HCT116 (cell line): ENCODE data around the gene CBLB.

Source experiments
- CEBPB ChIP-seq: IDR thresholded peaks from 2 replicates; pipeline ENCODE4 v1.6.1; 2012; ENCODE audit warnings: low read depth
- EZH2 ChIP-seq: fragments of 200-600 bp; sonication (generic); IDR thresholded peaks from 2 replicates; pipeline ENCODE4 v1.6.1; 2017; ENCODE audit warnings: antibody characterized with exemption, mixed run types
- EZH2phosphoT487 ChIP-seq: fragments of 200-600 bp; IDR thresholded peaks from 2 replicates; pipeline ENCODE4 v1.6.1; 2018; ENCODE audit warnings: antibody characterized with exemption, borderline replicate concordance
- FOSL1 ChIP-seq: IDR thresholded peaks from 2 replicates; pipeline ENCODE4 v1.6.1; 2012; ENCODE audit warnings: low read depth
- JUND ChIP-seq: IDR thresholded peaks from 2 replicates; pipeline ENCODE4 v1.6.1; 2012
- POLR2A ChIP-seq: IDR thresholded peaks from 2 replicates; pipeline ENCODE4 v1.7.0; 2011; ENCODE audit warnings: borderline replicate concordance; ENCODE audit not compliant: insufficient read depth, insufficient read length; ENCODE audit errors: extremely low read depth
- POLR2AphosphoS5 ChIP-seq: IDR thresholded peaks from 2 replicates; pipeline ENCODE4 v1.6.1; 2011; ENCODE audit warnings: mild to moderate bottlenecking, low read depth, low read length, moderate library complexity
- RAD21 ChIP-seq: IDR thresholded peaks from 2 replicates; pipeline ENCODE4 v1.6.1; 2012; ENCODE audit warnings: low read depth, mild to moderate bottlenecking
- REST ChIP-seq: IDR thresholded peaks from 2 replicates; pipeline ENCODE4 v1.6.1; 2012; ENCODE audit warnings: low read depth
- SIN3A ChIP-seq: IDR thresholded peaks from 2 replicates; pipeline ENCODE4 v1.6.1; 2012; ENCODE audit warnings: low read depth
- TCF7L2 ChIP-seq: IDR thresholded peaks from 2 replicates; pipeline ENCODE4 v1.7.0; 2011; ENCODE audit warnings: borderline replicate concordance, inconsistent platforms; ENCODE audit not compliant: insufficient read depth, insufficient read length; ENCODE audit errors: extremely low read depth
- YY1 ChIP-seq: IDR thresholded peaks from 2 replicates; pipeline ENCODE4 v1.6.1; 2011; ENCODE audit warnings: low read length, low read depth, moderate library complexity, mild to moderate bottlenecking; ENCODE audit not compliant: insufficient replicate concordance; ENCODE audit errors: extremely low read depth
- TF ChIP-seq, protein P1 (sequence below), 3 experiments: fragments of 200-600 bp in 1 of 3; sonication (generic) in 1 of 3; IDR thresholded peaks in 2 of 3; conservative IDR thresholded peaks in 1 of 3; 2 replicates each; pipeline ENCODE4 v1.5.1; 2012 to 2017; ENCODE audit warnings: low read depth in 2 of 3, low read length in 2 of 3, antibody characterized with exemption in 1 of 3, borderline replicate concordance in 1 of 3, control low read depth in 1 of 3, mild to moderate bottlenecking in 1 of 3, mixed read lengths in 1 of 3, mixed run types in 1 of 3, moderate library complexity in 1 of 3; ENCODE audit not compliant: insufficient read depth in 1 of 3
- TF ChIP-seq, protein P2 (sequence below): IDR thresholded peaks from 2 replicates; pipeline ENCODE4 v1.6.1; 2012

GRCh38 chr3:105842943-105843342, 25.9 kb downstream of the CBLB start:
- TF ChIP-seq POLR2AphosphoS5 (no peak), EZH2 (no peak), RAD21 (no peak), REST (no peak), YY1 (no peak), POLR2A (no peak), TCF7L2 (no peak), FOSL1 (no peak), CEBPB (no peak), SIN3A (no peak), JUND (no peak), EZH2phosphoT487 (no peak)
- TF ChIP-seq, protein P1, sequence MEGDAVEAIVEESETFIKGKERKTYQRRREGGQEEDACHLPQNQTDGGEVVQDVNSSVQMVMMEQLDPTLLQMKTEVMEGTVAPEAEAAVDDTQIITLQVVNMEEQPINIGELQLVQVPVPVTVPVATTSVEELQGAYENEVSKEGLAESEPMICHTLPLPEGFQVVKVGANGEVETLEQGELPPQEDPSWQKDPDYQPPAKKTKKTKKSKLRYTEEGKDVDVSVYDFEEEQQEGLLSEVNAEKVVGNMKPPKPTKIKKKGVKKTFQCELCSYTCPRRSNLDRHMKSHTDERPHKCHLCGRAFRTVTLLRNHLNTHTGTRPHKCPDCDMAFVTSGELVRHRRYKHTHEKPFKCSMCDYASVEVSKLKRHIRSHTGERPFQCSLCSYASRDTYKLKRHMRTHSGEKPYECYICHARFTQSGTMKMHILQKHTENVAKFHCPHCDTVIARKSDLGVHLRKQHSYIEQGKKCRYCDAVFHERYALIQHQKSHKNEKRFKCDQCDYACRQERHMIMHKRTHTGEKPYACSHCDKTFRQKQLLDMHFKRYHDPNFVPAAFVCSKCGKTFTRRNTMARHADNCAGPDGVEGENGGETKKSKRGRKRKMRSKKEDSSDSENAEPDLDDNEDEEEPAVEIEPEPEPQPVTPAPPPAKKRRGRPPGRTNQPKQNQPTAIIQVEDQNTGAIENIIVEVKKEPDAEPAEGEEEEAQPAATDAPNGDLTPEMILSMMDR (IDR thresholded peaks at IDR 0.05 in 2 of 3, conservative IDR thresholded peaks at IDR 0.05 in 1 of 3; ENCODE audit: borderline replicate concordance in 1 of 3, insufficient read depth in 1 of 3, low read depth in 2 of 3, low read length in 2 of 3) = no peak
- TF ChIP-seq, protein P2, sequence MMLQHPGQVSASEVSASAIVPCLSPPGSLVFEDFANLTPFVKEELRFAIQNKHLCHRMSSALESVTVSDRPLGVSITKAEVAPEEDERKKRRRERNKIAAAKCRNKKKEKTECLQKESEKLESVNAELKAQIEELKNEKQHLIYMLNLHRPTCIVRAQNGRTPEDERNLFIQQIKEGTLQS = no peak
